ENCODE results near the gene CLEC10A.

- TF ChIP-seq CTCF (IDR thresholded peaks at IDR 0.05) (no peak), POLR2A (IDR thresholded peaks at IDR 0.05) (no peak)
These were observed 29.6 kb upstream of the CLEC10A start for GRCh38 chr17:7109461-7110322.
